MM.1S (cell line): Measurements from ENCODE around the gene DPYSL4.

Source experiments
- CTCF ChIP-seq: fragments of 300-600 bp; sonication (generic); IDR thresholded peaks from 2 replicates; pipeline ENCODE4 v1.5.1; 2016; ENCODE audit warnings: antibody characterized with exemption, low read length, mixed read lengths
- EZH2 ChIP-seq: fragments of 300-600 bp; sonication (generic); optimal IDR thresholded peaks from 2 replicates; pipeline ENCODE3; 2017; ENCODE audit warnings: low read depth, mild to moderate bottlenecking, antibody characterized with exemption, low read length, mixed read lengths
- EZH2phosphoT487 ChIP-seq: fragments of 300-600 bp; sonication (generic); IDR thresholded peaks from 2 replicates; pipeline ENCODE4 v1.6.1; 2018; ENCODE audit warnings: antibody characterized with exemption, low read length

GRCh38 chr10:132249824-132250375 lies 63.2 kb downstream of the DPYSL4 start:
- TF ChIP-seq EZH2phosphoT487 (no peak), CTCF (no peak), EZH2 (no peak)
